Erythroblast (primary cell): Measurements from ENCODE around the gene KLF13.

Experiments used
- DNase-seq, 2 experiments: peaks; one replicate each; lab custom pipeline; 2025; lab: John Stamatoyannopoulos, UW
- GATA1 ChIP-seq: IDR thresholded peaks from 2 replicates; pipeline ENCODE4 v1.6.1; 2011; ENCODE audit warnings: low read depth, mild to moderate bottlenecking, control low read depth, low read length, moderate library complexity
- POLR2A ChIP-seq: IDR thresholded peaks from 2 replicates; pipeline ENCODE4 v1.6.1; 2011; ENCODE audit warnings: mild to moderate bottlenecking, low read length

KLF13 gene

DNA sequence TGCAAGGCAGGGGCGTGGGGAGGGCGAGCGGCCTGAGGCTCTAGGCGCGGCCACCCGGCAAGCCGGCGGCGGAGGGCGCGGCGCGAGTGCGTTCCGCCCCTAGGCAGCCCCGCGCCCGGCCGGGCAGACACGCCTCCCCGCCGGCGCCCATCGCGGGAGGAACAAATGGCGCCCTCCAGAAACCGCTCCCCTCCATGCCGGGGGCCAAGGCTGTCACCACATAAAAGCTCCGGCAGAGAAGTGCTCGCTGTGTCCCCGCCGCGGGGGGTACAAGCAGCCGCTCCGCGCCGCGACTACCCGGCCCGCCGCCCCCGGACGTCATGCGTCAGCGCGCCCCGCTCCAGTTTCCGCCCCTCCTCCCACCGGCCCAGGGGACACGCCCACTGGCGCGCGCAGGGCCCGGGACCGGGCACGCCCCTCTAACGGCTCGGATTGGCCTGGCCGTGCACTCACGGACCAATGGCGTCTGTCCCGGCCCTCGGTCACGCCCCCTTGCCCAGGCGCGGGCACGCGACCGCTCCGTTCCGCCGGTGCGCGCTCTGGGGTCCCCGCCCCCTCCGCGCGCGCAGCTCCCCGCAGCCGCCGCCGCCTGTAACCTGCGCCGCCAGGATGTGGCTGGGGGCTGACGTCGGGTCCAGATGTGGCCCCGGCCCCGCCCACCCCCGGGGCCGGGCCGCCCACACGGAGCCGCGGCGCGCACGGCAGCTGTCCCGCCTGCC is at the start of gene KLF13:
Gene KLF13, plus strand, starts transcription at position 680 of the 719 bp plus-strand sequence. CDS start 378 bp downstream, outside the sequence.
- TF ChIP-seq GATA1 (no peak), POLR2A (peak; percentile 98)
- peak; percentile 99 to 100 for DNase-seq

DNA sequence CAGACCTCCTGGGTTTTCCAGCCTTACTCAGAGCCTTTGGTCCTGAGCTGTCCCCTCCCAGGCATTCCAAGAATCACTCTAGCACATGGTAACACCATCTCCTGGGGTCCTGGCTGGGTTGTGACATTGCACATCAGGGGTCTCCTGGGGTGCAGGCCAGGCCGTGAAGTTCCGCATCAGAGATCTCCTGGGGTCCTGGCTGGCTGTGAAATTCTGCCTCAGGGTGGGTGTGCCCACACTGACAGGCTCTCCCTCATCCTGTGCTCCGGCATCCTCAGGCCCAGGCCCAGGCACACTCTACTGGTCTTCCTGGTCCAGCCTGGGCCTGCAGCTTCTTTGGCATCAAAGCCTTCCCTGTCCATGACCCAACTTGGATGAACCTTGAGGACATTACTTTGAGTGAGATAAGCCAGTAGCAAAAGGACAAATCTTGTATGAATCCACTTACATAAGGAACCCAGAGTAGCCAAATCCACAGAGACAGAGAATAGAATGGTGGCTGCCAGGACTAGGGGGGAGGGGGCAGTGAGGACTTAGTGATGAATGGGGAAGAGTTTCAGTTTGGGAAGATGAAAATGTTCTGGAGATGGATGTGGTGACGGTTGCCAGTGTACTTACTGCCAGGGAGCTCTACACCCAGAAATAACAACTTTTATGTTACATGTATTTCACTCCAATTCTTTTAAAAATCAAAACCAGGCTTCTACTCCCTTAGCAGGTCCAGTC is 49.1 kb upstream of the KLF13 start:
- no peak for TF ChIP-seq GATA1
- TF ChIP-seq POLR2A, result no peak
- DNase-seq, result no peak

DNA sequence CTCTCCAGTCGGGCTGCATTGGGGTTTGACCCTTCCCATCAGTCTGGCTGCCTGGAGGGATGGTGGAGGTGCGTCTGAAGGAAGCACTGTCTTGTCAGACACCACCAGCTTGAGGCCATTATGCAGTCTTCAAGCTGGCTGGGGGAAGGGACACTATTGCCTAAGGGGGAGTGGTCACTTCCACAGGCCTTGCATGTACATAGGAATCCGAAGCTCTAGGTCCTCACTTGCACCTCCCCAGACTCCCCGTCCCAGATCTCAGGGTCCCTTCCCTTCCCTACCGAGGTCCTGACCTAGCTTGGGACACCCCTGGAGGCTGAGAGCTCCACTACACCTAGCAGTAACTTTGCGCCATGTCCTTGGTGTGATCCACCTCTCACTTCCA is 48.6 kb upstream of the KLF13 start:
- DNase-seq, result peak in 1 of 2 experiments; percentile 25
- TF ChIP-seq GATA1 (no peak), POLR2A (no peak)

DNA sequence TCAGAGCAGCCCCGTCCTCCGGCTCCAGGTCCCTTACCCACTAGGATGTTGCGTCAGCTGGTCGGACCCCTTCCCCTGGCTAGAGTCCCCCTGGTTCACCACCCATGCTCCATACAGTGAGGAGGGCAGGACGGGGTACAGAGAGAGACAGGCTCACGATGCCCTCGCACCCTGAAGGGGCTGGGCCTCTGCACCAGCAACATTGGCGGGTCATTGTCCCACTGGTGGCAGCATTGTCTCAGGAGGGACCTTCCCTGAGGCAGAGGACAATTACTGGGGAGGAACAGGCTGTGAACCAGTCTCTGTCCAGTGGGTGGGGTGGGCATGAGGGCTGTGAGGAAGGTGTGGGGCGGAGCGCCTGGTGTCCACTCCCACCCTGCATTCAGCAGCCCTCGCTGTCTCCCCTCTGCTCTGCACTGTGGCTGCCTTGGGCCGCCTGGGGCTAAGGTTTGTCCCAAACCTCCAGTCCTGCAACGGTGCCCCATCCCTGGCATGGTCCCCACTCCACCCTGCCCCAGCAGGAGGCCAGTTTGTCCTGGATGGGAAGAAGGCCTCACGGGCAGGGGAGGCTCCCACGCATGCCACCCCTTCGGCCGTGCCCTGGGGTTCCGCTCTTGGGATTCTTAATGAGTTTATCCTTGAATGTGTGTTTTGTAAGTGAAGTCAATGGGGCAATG is 48.0 kb upstream of the KLF13 start:
- no peak for DNase-seq

DNA sequence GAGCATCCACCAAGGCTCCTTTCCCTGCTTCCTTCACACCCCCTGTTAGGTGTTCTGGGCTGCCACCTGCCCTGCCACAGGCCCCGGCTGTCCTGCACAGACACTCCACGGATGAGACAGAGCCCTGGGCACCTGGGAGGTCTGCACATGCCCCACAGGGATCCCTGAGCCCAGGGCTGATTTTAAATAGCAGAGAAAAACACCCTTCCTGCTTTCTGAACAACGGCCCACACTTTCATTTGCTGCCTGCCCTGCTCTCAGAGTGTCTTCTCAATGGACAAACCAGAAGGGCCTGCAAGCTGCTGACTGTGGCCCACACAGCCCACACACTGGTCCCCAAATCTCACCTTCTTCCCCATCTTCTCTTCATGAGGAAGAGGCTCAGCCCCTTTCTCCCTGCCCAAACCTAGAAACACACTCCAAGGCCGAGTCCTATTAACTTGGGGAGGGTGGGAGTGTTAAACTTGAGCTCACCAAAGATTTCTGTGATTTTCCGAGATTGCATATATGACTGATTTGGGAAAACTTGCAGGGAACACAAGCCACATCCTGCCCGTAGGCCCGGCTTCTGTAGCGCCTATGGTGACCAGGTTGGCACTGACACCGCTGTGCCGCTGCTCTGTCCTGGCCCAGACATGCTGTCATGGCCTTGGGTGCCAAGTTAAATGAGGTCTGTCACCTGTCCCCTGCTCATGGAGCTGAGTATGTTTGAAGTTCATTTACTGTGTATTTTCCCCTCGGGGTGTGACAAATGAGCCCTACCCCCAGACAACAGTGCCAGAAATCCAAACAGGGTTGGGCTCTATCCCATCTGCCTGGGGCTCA is 47.2 kb upstream of the KLF13 start:
- no peak for TF ChIP-seq POLR2A
- no peak for TF ChIP-seq GATA1
- no peak for DNase-seq

More for the DNA sequence above, 48.0 kb upstream of the KLF13 start:
- TF ChIP-seq POLR2A, result no peak
- no peak for TF ChIP-seq GATA1

DNA sequence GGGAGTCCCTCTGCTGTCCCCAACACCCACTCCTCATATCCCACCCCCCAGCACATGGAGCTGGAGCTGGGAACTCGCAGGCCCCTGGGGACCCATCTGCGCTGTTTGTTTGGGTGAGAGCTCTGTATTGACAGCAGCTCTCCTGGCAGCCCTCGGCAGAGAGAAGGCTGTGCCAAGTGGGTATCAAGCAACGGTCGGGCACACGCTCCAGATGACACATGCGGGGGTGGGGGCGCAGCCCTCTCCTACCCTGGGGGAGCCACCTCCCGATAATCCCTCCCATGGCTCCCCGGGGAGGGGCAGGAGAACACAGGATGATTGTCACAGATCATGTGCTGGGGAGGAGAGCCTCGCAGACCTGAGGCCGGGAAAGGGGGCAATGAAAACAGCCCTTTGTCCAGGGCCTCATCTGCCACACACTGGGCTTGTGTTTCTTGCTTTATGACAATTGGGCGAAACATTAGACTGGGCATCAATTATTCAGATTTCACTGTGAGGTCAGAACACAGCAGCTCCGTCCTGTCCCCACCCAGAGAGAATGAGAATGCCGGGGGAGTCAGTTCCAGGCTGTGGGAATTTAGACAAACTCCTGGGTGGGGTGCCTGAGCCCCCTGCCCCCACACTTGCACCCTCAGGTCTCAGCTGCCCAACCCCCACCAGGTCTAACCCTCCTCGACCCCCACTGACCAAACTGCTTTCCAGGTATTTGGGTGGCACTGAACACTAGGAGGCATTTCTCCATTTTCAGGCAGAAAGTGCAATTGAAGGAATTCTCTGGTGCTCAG is 46.4 kb upstream of the KLF13 start:
- TF ChIP-seq GATA1 (no peak), POLR2A (no peak)
- DNase-seq, result no peak

DNA sequence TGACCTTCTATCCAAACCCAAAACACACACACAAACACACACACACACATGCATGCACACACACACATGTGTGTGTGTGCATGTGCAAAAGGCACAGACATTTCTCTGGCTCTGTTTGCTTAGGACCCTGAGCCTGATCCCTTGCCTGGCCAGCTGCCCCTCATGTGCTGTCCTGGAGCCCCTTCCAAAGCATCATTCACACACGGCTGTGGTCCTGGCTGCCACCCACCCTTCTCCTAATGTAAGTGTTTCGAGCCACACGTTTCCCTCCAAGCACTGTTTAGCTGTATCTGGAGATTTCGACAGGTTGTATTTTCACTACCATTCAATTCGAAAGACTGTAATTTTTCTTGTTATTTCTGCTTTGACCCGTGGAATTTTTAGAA is 45.8 kb upstream of the KLF13 start:
- no peak for TF ChIP-seq GATA1
- TF ChIP-seq POLR2A, result no peak
- no peak for DNase-seq

DNA sequence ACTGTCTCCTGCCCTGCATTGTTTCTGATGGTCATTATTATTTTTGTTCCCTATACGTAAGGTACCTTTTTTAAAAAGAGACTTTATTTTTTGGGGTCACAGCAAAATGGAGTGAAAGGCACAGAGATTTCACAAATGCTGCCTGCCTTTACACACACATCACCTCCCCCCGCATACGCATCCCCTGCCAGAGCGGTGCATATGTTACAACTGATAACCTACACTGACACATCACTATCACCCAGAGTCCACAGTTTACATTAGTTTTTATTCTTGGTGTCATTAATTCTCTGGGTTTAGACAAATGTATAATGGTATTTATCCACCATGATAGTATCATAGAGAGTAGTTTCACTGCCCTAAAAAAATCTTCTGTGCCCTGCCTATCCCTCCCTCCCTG is 43.6 kb upstream of the KLF13 start:
- TF ChIP-seq GATA1 (no peak), POLR2A (peak; percentile 44)
- peak; percentile 92 to 95 for DNase-seq

DNA sequence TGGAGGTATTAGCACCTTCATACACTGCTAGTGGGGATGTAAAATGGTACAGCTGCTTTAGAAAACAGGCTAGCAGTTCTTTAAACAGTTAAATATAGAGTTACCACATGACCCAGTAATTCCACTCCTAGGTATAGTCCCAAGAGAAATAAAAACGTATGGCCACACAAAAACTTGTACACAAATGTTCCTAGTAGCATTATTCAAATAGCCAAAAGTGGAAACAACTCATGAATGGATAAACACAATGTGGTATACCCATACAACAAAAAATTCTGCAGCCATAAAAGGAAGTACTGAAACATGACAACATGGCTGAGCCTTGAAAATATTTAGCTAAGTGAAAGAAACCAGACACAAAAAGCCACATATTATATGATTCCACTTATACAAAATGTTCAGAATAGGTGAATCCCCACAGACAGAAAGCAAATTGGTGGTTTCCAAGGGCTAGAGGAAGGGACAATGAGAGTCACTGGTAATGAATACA is 40.8 kb upstream of the KLF13 start:
- no peak for DNase-seq
- TF ChIP-seq GATA1 (no peak), POLR2A (no peak)

DNA sequence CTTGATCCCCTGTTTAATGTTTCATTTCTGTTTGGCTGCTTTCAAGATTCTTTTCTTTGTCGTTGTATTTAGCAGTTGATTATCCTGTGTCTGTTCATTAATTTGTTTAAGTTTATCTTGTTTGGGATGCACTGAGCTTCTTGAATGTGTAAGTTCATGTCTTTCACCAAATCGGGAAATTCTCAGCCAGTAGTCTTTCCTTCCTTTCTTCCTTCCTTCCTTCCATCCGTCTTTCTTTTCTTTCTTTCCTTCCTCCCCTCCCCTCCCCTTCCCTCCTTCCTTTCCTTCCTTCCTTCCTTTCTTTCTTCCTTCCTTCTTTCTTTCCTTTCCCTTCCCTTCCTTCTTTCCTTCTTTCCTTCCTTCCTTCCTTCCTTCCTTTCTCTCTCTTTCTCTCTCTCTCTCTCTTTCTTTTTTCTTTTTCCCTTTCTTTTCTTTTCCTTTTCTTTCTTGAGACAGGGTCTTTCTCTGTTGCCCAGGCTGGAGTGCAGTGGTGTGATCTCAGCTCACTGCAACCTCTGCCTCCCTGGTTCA is 35.5 kb upstream of the KLF13 start:
- TF ChIP-seq POLR2A, result no peak
- no peak for TF ChIP-seq GATA1
- DNase-seq, result no peak

DNA sequence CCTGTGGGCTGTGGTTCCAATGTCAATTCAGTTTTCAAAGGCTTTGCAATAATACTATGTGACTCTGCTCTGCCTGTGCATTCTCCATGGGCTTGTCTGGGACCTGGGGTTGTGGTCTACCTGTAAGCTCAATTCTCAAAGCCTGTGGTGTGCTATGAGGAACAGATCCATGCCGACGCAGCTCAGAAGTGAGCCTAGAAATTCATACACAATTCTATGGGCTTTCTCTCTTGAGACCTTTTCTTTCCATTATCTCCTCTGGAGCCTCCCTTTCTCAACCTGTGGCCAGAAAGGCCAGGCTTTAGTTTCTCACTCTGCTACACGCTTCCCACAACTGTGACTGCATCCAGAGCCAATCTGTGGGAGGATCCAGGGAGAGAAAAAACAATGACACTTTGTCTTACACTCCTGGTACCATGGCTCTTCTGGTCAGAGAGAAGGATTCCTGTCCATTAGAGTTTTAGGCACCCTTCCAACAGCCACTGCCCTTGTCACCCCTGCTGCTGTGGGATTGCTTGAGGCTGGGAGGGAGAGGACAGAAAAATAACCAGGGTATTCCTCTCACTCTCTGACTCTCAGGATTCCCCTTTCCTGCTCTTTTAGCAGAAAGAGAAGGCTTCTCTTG is 34.1 kb upstream of the KLF13 start:
- TF ChIP-seq GATA1 (no peak), POLR2A (no peak)
- DNase-seq, result no peak

DNA sequence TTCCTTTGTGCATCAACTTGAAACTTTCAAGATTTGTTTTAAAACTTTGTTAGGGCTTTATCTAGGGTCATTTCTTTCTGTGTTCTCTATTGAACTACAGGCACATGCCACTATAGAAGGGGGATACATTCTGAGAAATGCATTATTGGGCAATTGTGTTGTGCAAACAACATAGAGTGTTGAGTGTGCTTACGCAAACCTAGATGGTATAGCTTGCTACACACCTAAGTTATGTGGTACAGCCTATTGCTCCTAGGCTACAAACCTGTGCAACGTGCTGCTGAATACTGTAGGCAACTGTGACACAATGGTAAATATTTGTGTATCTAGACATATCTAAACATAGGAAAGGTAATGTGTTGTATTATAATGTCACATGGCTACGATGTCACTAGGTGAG is 33.0 kb upstream of the KLF13 start:
- no peak for DNase-seq
- no peak for TF ChIP-seq POLR2A
- no peak for TF ChIP-seq GATA1
